IMR-90 (cell line): Measurements from ENCODE around the gene NR1D1.

Experiments
- CHD1 ChIP-seq: IDR thresholded peaks from 2 replicates; pipeline ENCODE4 v1.6.1; 2012; ENCODE audit warnings: low read depth, low read length, improper control_type of control experiment
- CTCF ChIP-seq: conservative IDR thresholded peaks from 2 replicates; pipeline ENCODE4 v1.5.1; 2012; ENCODE audit warnings: mild to moderate bottlenecking, low read depth, low read length, improper control_type of control experiment
- MAFK ChIP-seq: IDR thresholded peaks from 2 replicates; pipeline ENCODE4 v1.6.1; 2012; ENCODE audit warnings: low read depth, low read length, improper control_type of control experiment
- MAZ ChIP-seq: IDR thresholded peaks from 2 replicates; pipeline ENCODE4 v1.6.1; 2012; ENCODE audit warnings: low read depth, mild to moderate bottlenecking, low read length, improper control_type of control experiment, moderate library complexity, borderline replicate concordance
- POLR2A ChIP-seq: IDR thresholded peaks from 2 replicates; pipeline ENCODE4 v1.6.1; 2012; ENCODE audit warnings: mild to moderate bottlenecking, low read depth, low read length
- RCOR1 ChIP-seq: IDR thresholded peaks from 2 replicates; pipeline ENCODE4 v1.6.1; 2012; ENCODE audit warnings: mild to moderate bottlenecking, low read length, improper control_type of control experiment; ENCODE audit not compliant: insufficient replicate concordance
- RFX5 ChIP-seq: IDR thresholded peaks from 2 replicates; pipeline ENCODE4 v1.8.0; 2012; ENCODE audit warnings: low read depth, mild to moderate bottlenecking, low read length, moderate library complexity
- USF2 ChIP-seq: fragments of 150-350 bp; IDR thresholded peaks from 2 replicates; pipeline ENCODE4 v1.6.1; 2017; ENCODE audit warnings: mild to moderate bottlenecking, antibody characterized with exemption, low read length, low read depth

- no peak for TF ChIP-seq RFX5
- TF ChIP-seq CTCF, result no peak
- TF ChIP-seq USF2, result no peak
- TF ChIP-seq POLR2A, result no peak
- TF ChIP-seq MAZ, result no peak
- TF ChIP-seq CHD1, result no peak
- TF ChIP-seq RCOR1, result no peak
- no peak for TF ChIP-seq MAFK
Observed at GRCh38 chr17:40087049-40087794, 13.2 kb downstream of the NR1D1 start.
